ENCODE data around the gene TJP1. TPM values are rescaled to one million over a fixed set of nuclear protein-coding genes. Genes with fewer than 3 reads are reported as not detected.
"Not testable (repeated sequence)": the region's sequence is repeated elsewhere in the genome, so short reads cannot be mapped to it uniquely, and the experiment has no call there.

TJP1 gene
- polyA plus RNA-seq, 1 donor, result 185 TPM

DNA sequence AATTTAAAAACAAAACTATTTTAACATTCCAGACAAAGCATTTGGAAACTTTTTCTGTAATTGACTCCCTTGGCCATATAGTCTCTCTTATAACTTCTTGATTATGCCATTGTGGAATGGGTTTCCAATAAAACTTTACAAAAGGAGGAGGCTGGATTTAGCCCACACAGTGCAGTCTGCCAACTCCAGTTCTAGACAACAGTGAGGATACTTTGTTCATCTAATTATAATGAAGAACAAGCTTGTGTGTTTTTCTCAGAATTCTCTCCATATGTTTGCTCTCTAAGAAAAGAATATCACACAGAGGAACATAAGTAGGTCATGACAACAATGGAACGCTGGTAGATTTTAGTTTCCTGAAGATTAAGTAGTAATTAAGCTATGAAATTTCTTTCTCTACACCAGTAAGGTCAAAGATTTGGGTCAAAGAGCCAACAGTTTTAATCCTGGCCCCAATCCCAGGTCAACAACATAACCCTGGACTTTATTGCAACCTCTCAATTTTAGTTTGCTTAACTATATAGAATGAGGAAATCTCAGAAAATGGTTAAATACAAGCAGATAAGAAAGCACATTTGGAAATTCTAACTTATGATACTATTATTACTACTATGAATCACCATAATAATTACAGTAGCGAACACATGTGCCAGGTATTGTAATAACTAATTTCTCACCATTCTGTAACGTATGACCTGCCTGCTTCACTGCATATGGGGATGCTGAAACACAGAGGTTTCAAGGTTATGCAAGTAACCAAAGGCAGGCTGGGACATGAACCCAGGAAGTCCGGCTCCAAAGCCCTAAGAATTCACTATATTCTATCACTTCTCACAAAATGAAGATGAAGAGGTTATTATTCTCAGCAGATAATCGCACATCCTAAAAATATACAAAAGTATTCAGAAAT lies 65.7 kb downstream of the TJP1 start:
- no peak for DNase-seq

DNA sequence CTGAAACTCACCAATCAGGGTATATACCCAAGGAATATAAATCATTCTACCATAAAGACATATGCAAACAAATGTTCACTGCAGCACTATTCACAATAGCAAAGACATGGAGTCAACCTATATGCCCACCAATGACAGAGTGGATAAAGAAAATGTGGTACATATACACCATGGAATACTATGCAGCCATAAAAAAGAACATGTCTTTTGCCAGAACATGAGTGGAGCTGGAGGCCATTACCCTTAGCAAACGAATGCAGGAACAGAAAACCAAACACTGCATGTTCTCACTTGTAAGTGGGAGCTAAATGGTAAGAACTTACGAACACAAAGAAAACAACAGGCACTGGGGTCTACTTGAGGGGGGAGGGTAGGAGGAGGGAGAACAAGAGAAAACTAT lies 68.3 kb downstream of the TJP1 start:
- not testable (repeated sequence) for DNase-seq

DNA sequence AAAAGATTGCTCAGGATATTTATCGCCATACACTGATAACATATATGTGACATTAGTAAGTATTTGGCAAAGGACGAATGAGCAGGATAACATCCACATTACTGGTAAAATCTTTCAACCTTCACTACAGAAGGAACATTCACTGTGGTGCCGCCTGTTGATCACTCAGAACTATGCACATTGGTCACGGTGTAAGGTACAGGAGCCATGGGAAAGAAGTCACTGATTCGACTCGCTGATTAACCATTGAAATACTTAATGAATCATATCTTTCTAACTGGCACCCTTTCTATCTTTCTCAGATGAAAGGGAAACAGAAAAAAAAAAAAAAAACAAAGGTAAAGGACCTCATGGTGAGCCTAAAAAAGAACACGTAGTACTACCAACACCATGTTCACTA lies 68.8 kb downstream of the TJP1 start:
- DNase-seq, result no peak

DNA sequence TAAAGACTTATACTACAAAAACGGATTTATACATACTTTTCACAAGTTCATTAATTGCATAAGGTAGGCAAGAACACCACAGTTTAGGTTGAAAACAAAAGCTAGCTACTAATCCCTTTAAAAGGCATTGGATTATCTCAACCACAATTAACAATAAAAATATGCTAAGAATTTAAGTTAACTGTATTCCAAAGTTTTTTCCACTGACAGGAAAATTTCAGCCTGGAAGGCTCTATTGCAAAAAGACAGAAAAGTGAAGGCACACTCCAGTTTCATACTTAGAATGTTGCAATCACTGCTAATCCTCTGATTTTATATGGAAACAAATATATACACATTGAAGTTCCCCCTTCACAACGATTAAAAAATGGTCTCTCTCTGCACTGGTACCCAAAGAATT lies 71.5 kb downstream of the TJP1 start:
- DNase-seq, result no peak

GRCh38 chr15:29749365-29750086 lies 72.7 kb downstream of the TJP1 start:
- DNase-seq, result no peak

- no peak for DNase-seq
These were observed 74.3 kb downstream of the TJP1 start for GRCh38 chr15:29747837-29748417.

GRCh38 chr15:29743475-29743874 lies 78.8 kb downstream of the TJP1 start:
- DNase-seq, result no peak

DNA sequence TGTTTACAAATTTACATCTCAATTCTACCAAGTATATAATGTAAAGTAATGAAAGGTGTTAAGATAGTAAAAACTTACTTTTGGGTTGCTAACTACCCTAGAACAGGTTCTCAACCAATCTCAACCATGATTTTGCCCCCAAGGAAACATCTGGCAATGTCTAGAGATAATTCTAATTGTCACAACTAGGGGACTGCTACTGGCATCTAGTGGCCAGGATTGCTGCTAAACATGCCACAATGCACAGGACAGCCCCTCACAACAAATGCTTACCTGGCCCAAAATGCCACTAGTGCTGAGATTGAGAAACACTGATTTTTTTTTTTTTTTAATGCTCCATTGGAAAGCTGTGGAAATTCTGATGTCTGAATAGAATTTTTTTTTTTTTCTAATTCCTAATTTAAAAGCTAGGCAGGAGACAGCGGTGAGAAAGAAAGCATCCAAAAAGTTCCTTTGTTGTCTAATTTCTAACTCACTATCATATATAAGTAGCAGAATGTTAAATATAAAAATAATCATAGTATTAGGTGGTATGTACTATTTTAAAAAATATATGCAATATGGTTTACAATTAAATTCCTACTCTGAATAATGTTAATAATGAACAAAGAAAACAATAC lies 81.5 kb downstream of the TJP1 start:
- DNase-seq, result no peak

GRCh38 chr15:29736744-29737020 lies 85.6 kb downstream of the TJP1 start:
- no peak for DNase-seq

GRCh38 chr15:29736012-29736743 lies 86.1 kb downstream of the TJP1 start:
- no peak for DNase-seq

GRCh38 chr15:29734917-29735572 lies 87.2 kb downstream of the TJP1 start:
- DNase-seq, result peak; percentile 12

DNA sequence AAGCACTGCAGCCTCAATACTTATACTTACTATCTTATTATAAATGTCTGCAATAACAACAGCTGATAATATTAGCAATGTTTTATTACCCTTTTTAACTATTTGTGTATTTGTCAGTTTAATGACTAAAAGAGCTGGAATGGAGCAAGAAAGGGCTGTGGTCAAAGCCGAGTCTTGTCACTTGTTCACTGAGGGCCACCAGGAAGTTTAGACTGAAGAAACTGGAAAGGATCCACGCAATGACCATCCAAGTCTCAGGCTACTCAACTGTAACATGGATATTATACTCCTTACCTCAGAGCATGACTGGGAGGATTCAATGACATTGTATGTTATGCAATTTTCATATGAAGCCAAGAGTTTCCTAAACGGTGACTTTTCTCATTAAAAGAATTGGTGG lies 90.4 kb downstream of the TJP1 start:
- no peak for DNase-seq

DNA sequence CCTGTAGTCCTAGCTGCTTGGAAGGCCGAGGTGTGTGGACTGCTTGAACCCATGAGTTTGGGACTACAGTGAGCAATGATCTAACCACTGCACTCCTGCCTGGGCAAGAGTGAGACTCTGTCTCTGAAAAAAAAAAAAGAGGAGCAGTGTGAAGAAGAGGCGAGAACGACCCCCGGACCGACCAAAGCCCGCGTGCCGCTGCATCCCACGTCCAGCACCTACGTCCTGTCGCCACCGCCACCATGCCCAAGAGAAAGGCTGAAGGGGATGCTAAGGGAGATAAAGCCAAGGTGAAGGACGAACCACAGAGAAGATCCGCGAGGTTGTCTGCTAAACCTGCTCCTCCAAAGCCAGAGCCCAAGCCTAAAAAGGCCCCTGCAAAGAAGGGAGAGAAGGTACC lies 91.8 kb downstream of the TJP1 start:
- DNase-seq, result not testable (repeated sequence)

DNA sequence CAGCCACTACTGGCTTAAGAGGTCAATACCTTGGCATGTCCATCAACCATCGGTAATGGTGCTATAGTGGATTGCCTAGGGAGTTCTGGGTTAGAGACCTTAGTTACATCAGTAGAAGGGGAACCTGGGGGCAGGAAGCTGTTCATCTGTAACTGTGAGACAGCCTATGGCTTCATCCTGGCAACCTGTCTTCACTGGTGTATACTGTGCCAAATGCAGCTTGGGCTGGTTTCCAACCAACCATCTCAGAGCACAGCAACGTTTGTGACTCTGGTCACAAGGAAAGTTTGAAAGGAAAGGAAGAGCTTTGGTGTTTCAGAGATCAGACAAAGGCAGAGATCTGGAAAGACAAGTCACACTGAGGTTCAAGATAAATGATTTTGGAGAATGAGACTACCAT lies 93.8 kb downstream of the TJP1 start:
- no peak for DNase-seq

DNA sequence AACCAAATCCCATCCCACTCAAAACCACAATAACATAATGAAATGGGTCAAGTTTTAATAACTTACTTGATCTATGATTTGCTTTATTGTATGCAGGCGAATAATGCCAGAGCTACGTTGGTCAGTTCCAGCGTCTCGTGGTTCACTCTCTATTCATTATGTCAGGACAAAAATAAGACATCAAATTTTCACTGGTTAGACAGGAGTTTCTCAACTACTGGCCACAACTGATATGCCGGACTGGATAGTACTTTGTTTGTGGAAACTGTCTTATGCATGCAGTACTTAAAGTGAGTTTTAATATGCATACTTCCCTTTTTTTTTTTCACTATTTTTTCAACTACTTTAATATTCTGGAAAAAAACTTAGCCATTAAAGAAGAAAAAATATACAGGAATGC lies 94.4 kb downstream of the TJP1 start:
- no peak for DNase-seq

- DNase-seq, result no peak
These were observed 95.7 kb downstream of the TJP1 start for GRCh38 chr15:29726553-29726952.

DNA sequence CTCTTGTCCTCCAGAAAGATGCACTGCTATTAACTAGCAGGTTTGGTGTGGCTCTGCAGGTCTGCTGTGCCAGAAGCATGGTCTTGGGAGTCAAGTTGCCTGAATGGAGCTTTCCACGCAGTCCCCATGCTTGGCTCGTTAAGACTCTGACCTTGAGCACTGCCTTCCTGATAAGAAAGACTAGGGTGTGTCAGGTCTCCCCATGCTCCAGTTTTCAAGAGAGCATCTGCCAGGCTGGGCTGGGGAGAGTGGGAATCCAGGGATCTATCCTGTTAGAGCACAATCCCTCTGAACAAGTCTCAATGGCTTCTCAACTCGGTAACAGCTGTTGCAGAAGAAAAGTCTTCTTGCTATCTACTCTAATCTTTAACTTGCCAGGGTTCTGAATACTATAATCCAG lies 98.2 kb downstream of the TJP1 start:
- DNase-seq, result no peak

DNA sequence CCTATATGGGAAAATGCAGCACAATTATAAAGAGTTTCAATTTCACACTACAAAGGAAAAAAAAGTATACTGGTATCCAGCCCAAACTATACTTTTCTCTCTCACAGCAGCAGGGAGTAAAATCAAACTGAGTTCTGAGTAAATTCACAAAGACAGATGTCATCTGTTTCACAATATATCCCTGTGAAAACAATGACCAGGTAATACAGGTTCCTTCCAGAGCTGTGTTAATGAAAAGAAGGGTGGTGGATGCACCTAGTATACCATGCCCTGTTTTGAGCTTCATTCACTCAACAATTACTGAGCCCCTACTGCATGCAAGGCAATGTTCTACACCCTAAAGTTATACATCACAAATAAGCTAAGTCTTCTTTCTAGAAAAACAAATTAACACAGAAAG lies 108.5 kb downstream of the TJP1 start:
- DNase-seq, result no peak

GRCh38 chr15:29712149-29712885 lies 110.0 kb downstream of the TJP1 start:
- no peak for DNase-seq

GRCh38 chr15:29711531-29711930 lies 110.7 kb downstream of the TJP1 start:
- DNase-seq, result no peak

DNA sequence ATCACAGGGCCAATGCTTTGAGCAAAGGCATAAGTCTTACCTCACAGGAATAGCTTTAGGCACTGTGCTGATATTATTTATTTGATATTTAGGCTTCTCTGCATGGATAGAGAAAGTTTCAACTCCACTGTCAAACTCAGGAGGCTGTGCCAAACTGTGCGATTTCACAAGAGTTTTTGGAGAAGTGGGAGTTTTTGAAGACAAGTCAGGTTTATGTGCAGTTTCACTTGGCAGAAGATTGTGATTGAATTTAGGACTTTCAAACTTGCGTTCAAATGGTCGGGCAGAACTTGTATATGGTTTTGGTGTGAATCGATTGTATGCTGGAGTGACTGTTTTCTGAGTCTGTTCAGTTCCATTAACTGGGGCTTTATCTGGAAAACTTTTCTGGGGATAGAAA lies 113.7 kb downstream of the TJP1 start:
- DNase-seq, result no peak

All from left kidney (tissue), 2 donors.